ENCODE results near the gene KDM1B.

KDM1B gene

GRCh38 chr6:18119236-18119635 lies 36.0 kb upstream of the KDM1B start:
- no peak overlapping the region for H3K27ac ChIP-seq
- H3K4me3 ChIP-seq: no peak overlapping the region
- TF ChIP-seq, protein P1, sequence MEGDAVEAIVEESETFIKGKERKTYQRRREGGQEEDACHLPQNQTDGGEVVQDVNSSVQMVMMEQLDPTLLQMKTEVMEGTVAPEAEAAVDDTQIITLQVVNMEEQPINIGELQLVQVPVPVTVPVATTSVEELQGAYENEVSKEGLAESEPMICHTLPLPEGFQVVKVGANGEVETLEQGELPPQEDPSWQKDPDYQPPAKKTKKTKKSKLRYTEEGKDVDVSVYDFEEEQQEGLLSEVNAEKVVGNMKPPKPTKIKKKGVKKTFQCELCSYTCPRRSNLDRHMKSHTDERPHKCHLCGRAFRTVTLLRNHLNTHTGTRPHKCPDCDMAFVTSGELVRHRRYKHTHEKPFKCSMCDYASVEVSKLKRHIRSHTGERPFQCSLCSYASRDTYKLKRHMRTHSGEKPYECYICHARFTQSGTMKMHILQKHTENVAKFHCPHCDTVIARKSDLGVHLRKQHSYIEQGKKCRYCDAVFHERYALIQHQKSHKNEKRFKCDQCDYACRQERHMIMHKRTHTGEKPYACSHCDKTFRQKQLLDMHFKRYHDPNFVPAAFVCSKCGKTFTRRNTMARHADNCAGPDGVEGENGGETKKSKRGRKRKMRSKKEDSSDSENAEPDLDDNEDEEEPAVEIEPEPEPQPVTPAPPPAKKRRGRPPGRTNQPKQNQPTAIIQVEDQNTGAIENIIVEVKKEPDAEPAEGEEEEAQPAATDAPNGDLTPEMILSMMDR (IDR thresholded peaks at IDR 0.05): no peak
- no peak for DNase-seq (ENCODE audit: low spot score)

GRCh38 chr6:18121580-18122127 lies 33.6 kb upstream of the KDM1B start:
- TF ChIP-seq, protein P1 (IDR thresholded peaks at IDR 0.05): no peak
- Histone ChIP-seq H3K27ac (no peak overlapping the region), H3K4me3 (peak overlapping the region; percentile 80)
- DNase-seq (ENCODE audit: low spot score): no peak

- peak within 1 kb of the TSS; percentile 80 for H3K4me3 ChIP-seq
- H3K27ac ChIP-seq: peak within 1 kb of the TSS; percentile 55 to 74
- TF ChIP-seq, protein P1 (IDR thresholded peaks at IDR 0.05): peak; percentile 95
- DNase-seq (ENCODE audit: low spot score): peak; percentile 94
Observed at GRCh38 chr6:18122128-18123093, 32.8 kb upstream of the KDM1B start, which contains the start of gene NHLRC1. TSS of gene NHLRC1 (minus strand) at chr6:18122677. CDS start at chr6:18122606, 71 bp downstream.

DNA sequence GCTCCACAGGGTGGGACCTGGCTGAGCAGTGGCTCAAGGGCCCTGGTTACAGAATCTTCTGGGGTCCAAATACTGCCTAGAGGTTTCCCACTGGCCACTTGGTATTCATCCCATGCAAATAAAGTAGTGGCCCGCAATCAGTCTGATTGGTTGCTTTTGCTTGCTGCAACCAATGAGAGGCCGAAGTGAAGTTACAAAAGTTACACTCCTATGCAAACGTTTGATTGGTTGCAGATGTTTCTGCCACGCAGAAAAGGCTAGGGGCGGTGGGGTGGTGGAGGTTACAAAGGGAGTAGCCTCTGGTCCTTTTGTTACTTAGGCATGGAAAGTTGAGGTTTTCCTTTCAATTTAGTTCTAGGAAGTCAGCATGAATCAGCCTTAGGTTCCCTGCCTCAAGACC lies 29.1 kb upstream of the KDM1B start:
- no peak overlapping the region for H3K4me3 ChIP-seq
- DNase-seq (ENCODE audit: low spot score): no peak
- TF ChIP-seq, protein P1 (IDR thresholded peaks at IDR 0.05): no peak
- H3K27ac ChIP-seq: no peak overlapping the region

DNA sequence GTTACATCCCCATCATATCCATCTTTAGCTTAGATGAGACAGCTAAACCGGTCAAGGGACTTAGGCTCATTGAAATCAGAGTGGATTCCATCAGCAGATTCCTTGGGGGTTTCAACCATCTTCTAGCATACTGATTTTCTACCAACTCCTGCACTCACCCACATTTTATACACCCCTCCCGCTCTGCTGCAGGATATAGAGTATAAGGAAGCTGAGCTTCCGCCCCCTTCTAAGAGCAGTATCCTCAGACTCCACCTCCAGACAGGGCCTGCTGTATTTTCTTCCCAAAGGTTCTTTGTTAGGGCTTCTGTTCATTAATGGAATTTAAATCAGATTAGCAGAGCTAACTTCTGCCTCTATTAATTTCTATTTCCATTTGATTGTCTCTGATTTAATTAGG lies 22.9 kb upstream of the KDM1B start:
- no peak for DNase-seq (ENCODE audit: low spot score)
- no peak overlapping the region for H3K27ac ChIP-seq
- TF ChIP-seq, protein P1 (IDR thresholded peaks at IDR 0.05): no peak
- no peak overlapping the region for H3K4me3 ChIP-seq

- TF ChIP-seq, protein P1 (IDR thresholded peaks at IDR 0.05): no peak
- no peak overlapping the region for H3K27ac ChIP-seq
- H3K4me3 ChIP-seq: no peak overlapping the region
- no peak for DNase-seq (ENCODE audit: low spot score)
Observed at GRCh38 chr6:18135171-18135570, 20.1 kb upstream of the KDM1B start.
